ENCODE results near the gene LRRC47.

DNA sequence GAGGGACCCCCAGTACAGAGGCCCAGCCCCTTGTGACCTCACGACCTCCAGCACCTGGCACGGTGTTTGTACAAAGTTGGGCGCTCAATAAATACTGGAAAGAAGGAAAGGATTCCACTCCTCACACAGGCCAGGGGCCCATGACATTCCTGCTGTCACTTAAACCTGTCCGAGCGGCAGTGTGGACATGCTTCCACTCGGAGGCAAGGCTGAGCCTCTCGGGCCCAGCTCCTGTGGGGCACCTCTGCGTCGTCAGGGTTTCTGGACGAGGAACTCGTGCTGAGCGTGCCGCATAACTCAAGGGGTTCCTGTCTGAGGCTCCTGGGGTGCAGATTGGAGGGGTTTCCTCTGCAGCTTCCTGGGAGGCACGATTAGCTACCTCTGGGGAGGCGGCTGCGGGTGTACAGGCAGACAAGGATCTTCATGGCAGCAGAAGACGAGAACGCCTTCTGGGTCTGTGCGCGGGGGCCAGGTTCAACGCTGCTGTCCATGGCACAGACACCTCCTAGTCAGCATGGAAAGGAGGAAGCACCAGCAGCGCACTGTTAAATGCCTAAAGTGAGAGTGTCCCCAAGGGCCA lies 27.4 kb downstream of the LRRC47 start:
- TF ChIP-seq, protein P1, sequence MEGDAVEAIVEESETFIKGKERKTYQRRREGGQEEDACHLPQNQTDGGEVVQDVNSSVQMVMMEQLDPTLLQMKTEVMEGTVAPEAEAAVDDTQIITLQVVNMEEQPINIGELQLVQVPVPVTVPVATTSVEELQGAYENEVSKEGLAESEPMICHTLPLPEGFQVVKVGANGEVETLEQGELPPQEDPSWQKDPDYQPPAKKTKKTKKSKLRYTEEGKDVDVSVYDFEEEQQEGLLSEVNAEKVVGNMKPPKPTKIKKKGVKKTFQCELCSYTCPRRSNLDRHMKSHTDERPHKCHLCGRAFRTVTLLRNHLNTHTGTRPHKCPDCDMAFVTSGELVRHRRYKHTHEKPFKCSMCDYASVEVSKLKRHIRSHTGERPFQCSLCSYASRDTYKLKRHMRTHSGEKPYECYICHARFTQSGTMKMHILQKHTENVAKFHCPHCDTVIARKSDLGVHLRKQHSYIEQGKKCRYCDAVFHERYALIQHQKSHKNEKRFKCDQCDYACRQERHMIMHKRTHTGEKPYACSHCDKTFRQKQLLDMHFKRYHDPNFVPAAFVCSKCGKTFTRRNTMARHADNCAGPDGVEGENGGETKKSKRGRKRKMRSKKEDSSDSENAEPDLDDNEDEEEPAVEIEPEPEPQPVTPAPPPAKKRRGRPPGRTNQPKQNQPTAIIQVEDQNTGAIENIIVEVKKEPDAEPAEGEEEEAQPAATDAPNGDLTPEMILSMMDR (IDR thresholded peaks at IDR 0.05 in 4 of 5, conservative IDR thresholded peaks at IDR 0.05 in 1 of 5), result no peak
- no peak for TF ChIP-seq POLR2A (IDR thresholded peaks at IDR 0.05)

Data from gastrocnemius medialis (tissue), 4 donors.